Testis (tissue), 3 donors: ENCODE data around the gene PSPC1. TPM values are rescaled to one million over a fixed set of nuclear protein-coding genes. Genes with fewer than 3 reads are reported as not detected.
A peak's percentile ranks its signal among the peaks of the same experiment; 100 is the strongest.
"Not testable (repeated sequence)": the region's sequence is repeated elsewhere in the genome, so short reads cannot be mapped to it uniquely, and the experiment has no call there.

Experiments
- DNase-seq: peaks from one replicate; pipeline ENCODE4 v3.0.0-alpha.2; 2019
- H3K27ac ChIP-seq, 2 donors: fragments of 200-600 bp; sonication (generic); one replicate each; pipeline ENCODE4 v1.5.1; 2019
- H3K27me3 ChIP-seq: fragments of 200-600 bp; sonication (generic); one replicate; pipeline ENCODE4 v1.5.1; 2019
- H3K36me3 ChIP-seq: fragments of 200-600 bp; sonication (generic); one replicate; pipeline ENCODE4 v1.5.1; 2017; ENCODE audit warnings: low read depth; ENCODE audit errors: missing control alignments
- H3K4me1 ChIP-seq: fragments of 200-600 bp; sonication (generic); one replicate; pipeline ENCODE4 v1.5.1; 2019
- H3K4me3 ChIP-seq, 2 donors: fragments of 200-600 bp; sonication (generic); one replicate each; pipeline ENCODE4 v1.5.1; 2017 to 2019
- H3K9me3 ChIP-seq: fragments of 200-600 bp; sonication (generic); one replicate; pipeline ENCODE4 v1.5.1; 2017
- CTCF ChIP-seq, 3 experiments: fragments of 450-650 bp in 2 of 3; fragments of 200-600 bp in 1 of 3; sonication (generic) in 1 of 3; IDR thresholded peaks; one replicate each; pipeline ENCODE4 v1.5.1; 2016 to 2019; ENCODE audit warnings: antibody characterized with exemption in 3 of 3, mild to moderate bottlenecking in 2 of 3, moderate library complexity in 1 of 3
- POLR2A ChIP-seq: fragments of 450-650 bp; IDR thresholded peaks from one replicate; pipeline ENCODE4 v1.6.1; 2017; ENCODE audit warnings: antibody characterized with exemption, mild to moderate bottlenecking, moderate library complexity
- WGBS, 2 donors: methylation state at CpG; one replicate each; pipeline ENCODE4 v1.1.5; 2018; 5-methylcytosine and 5-hydroxymethylcytosine counted together
- intact Hi-C: fragments of 100-400 bp; cut with DNase I; formaldehyde crosslinking; loops from one replicate; pipeline ENCODE4 v1.15.1; 2023; ENCODE audit warnings: low total_unique reads
- polyA plus RNA-seq: library from polyadenylated mRNA; stranded (reverse); fragments of 350-450 nt; fragmentation: Illumina TruSeq; extraction: RNeasy Lipid Tissue Mini Kit (QIAGEN cat#74804); gene quantifications from one replicate; pipeline ENCODE4 v1.2.3, GENCODE V29; 2014; ENCODE audit warnings: low read depth, low replicate concordance; ENCODE audit not compliant: insufficient read depth
- total RNA-seq, 2 donors: library from RNA; depleted of rRNA; stranded (reverse); fragments of >200 nt; gene quantifications; one replicate each; pipeline ENCODE4 v1.2.3, GENCODE V29; 2016

The PSPC1 gene
- total and polyA plus RNA-seq, 3 donors from 2014 or later: 92.0 to 145 (median 129) TPM

- Histone ChIP-seq H3K4me1 (peaks cover 4% of the 10 kb centered on the region), H3K27ac (peak overlapping the region; percentile 94 to 95), H3K9me3 (no peaks in the 10 kb centered on the region), H3K36me3 (no peaks in the 10 kb centered on the region), H3K4me3 (peak overlapping the region; percentile 92 to 99), H3K27me3 (no peaks in the 10 kb centered on the region)
- TF ChIP-seq POLR2A (no peak), CTCF (IDR thresholded peaks at IDR 0.05) (no peak)
- WGBS, 2 donors: 5 to 7% methylated on average over 9 of the region's 9 CpGs
- DNase-seq: peak; percentile 11
- intact Hi-C loops: loop anchor here (10.0 kb wide), 1 partner anchor 147 kb away; the partner anchor contains the start of gene MPHOSPH8
Measured at GRCh38 chr13:19781526-19781925, 1.2 kb downstream of the PSPC1 start.

GRCh38 chr13:19780753-19781418 is 1.9 kb downstream of the PSPC1 start:
- DNase-seq: peak; percentile 15
- intact Hi-C loops: loop anchor here (10.0 kb wide), 1 partner anchor 146 kb away; the partner anchor contains the start of gene MPHOSPH8

GRCh38 chr13:19772306-19772705 is 10.4 kb downstream of the PSPC1 start:
- no peak for DNase-seq
- Histone ChIP-seq H3K36me3 (no peaks in the 10 kb centered on the region), H3K27me3 (no peaks in the 10 kb centered on the region), H3K4me1 (peaks cover 7% of the 10 kb centered on the region), H3K9me3 (no peaks in the 10 kb centered on the region), H3K27ac (no peak overlapping the region), H3K4me3 (no peak overlapping the region)
- WGBS, 2 donors: 75 to 77% methylated on average over 6 of the region's 6 CpGs
- intact Hi-C loops: no loop called here
- TF ChIP-seq POLR2A: no peak
- no peak for TF ChIP-seq CTCF (IDR thresholded peaks at IDR 0.05)

More at GRCh38 chr13:19780753-19781418, 1.9 kb downstream of the PSPC1 start:
- not testable (repeated sequence) for H3K9me3 ChIP-seq, H3K27me3 ChIP-seq, H3K27ac ChIP-seq, H3K4me1 ChIP-seq, H3K36me3 ChIP-seq
- 80 to 83% methylated on average over 22 of the region's 22 CpGs for WGBS, 2 donors
- H3K4me3 ChIP-seq: peak overlapping the region in 1 of 2 donors; percentile 99

- WGBS, 2 donors: 78 to 84% methylated on average over 2 of the region's 2 CpGs
- TF ChIP-seq CTCF (IDR thresholded peaks at IDR 0.05) (no peak), POLR2A (no peak)
- Histone ChIP-seq H3K27me3 (no peaks in the 10 kb centered on the region), H3K9me3 (no peaks in the 10 kb centered on the region), H3K4me1 (peaks cover 20% of the 10 kb centered on the region), H3K4me3 (no peak overlapping the region), H3K27ac (no peak overlapping the region), H3K36me3 (no peaks in the 10 kb centered on the region)
- intact Hi-C loops: no loop called here
- no peak for DNase-seq
Measured at GRCh38 chr13:19769854-19770253, 12.9 kb downstream of the PSPC1 start.

- no peak for TF ChIP-seq POLR2A
- TF ChIP-seq CTCF (IDR thresholded peaks at IDR 0.05): no peak
- Histone ChIP-seq H3K36me3 (no peaks in the 10 kb centered on the region), H3K4me3 (no peak overlapping the region), H3K27me3 (no peaks in the 10 kb centered on the region), H3K27ac (no peak overlapping the region), H3K9me3 (no peaks in the 10 kb centered on the region), H3K4me1 (peaks cover 20% of the 10 kb centered on the region)
- 47 to 81% methylated on average over 2 of the region's 2 CpGs for WGBS, 2 donors
- intact Hi-C loops: no loop called here
- peak; percentile 13 for DNase-seq
Measured at GRCh38 chr13:19767966-19768365, 14.8 kb downstream of the PSPC1 start.
